Endothelial cell of umbilical vein (primary cell): Measurements from ENCODE around the gene DRD1. TPM values are rescaled to one million over a fixed set of nuclear protein-coding genes. Genes with fewer than 3 reads are reported as not detected.

Source experiments
- BruUV-seq: library from RNA; stranded (reverse); fragments of 400-500 nt; replicated peaks from 2 replicates; lab custom pipeline; 2021; lab: Mats Ljungman, UMichigan
- CTCF ChIA-PET: fragments of 300-600, 350-600 bp; sonication (Branson Sonifier 250); formaldehyde crosslinking; loops from one replicate; lab custom pipeline; 2021; ENCODE audit warnings: antibody characterized with exemption, inconsistent platforms; lab: Charles Lee
- POLR2A ChIA-PET: fragments of 300-600, 350-600 bp; sonication (Branson Sonifier 250); formaldehyde crosslinking; loops from one replicate; lab custom pipeline; 2021; ENCODE audit warnings: antibody characterized with exemption, inconsistent platforms; lab: Charles Lee
- DNase-seq: peaks from one replicate; pipeline ENCODE4 v3.0.0-alpha.2; 2011; ENCODE audit warnings: low read depth, low spot score
- FAIRE-seq: peaks from 2 replicates; lab custom pipeline; 2011; peaks lifted over from hg19 to GRCh38; lab: Jason Lieb, UNC
- H2AFZ ChIP-seq: 2 replicates; pipeline ENCODE4 v1.6.0; 2012; ENCODE audit warnings: low read depth, low read length, control low read depth, inconsistent platforms
- H3K27ac ChIP-seq: 2 replicates; pipeline ENCODE4 v1.5.1; 2011; ENCODE audit warnings: low read depth, mild to moderate bottlenecking, control low read depth, low read length, moderate library complexity; ENCODE audit not compliant: insufficient read depth
- H3K27me3 ChIP-seq, 2 experiments: 2 replicates each; pipeline versions ENCODE4 v1.6.0 to v1.6.1; 2011; ENCODE audit warnings: low read length in 2 of 2, mixed read lengths in 1 of 2; ENCODE audit not compliant: control insufficient read depth in 2 of 2, insufficient read depth in 2 of 2
- H3K36me3 ChIP-seq, 2 experiments: 2 replicates in 1 of 2; 3 replicates in 1 of 2; pipeline ENCODE4 v1.5.1; 2011; ENCODE audit warnings: low read length in 2 of 2, mild to moderate bottlenecking in 1 of 2, moderate library complexity in 1 of 2; ENCODE audit not compliant: control insufficient read depth in 2 of 2, insufficient read depth in 2 of 2; ENCODE audit errors: extremely low read depth in 1 of 2
- H3K4me1 ChIP-seq: 3 replicates; pipeline ENCODE4 v1.5.1; 2011; ENCODE audit warnings: mild to moderate bottlenecking, low read length; ENCODE audit not compliant: control insufficient read depth, insufficient read depth; ENCODE audit errors: extremely low read depth
- H3K4me2 ChIP-seq: 2 replicates; pipeline ENCODE4 v1.6.1; 2011; ENCODE audit warnings: low read length, control low read depth, mixed read lengths; ENCODE audit not compliant: insufficient read depth
- H3K4me3 ChIP-seq, 3 experiments: fragments of 200-600 bp in 1 of 3; sonication (generic), shearing (Covaris generic) in 1 of 3; replicated peaks in 1 of 3; 2 replicates each; pipeline ENCODE4 v1.5.1; 2011 to 2016; ENCODE audit warnings: control low read depth in 3 of 3, low read length in 3 of 3, mild to moderate bottlenecking in 2 of 3, inconsistent platforms in 1 of 3, low read depth in 1 of 3, moderate library complexity in 1 of 3; ENCODE audit not compliant: insufficient read depth in 1 of 3
- H3K79me2 ChIP-seq: 2 replicates; pipeline ENCODE4 v1.6.0; 2012; ENCODE audit warnings: low read length, inconsistent platforms; ENCODE audit not compliant: control insufficient read depth, insufficient read depth
- H3K9ac ChIP-seq: replicated peaks from 2 replicates; pipeline ENCODE3; 2011; ENCODE audit warnings: low read length, control low read depth; ENCODE audit not compliant: insufficient read depth; ENCODE audit errors: extremely low read depth
- H3K9me1 ChIP-seq: replicated peaks from 3 replicates; pipeline ENCODE4 v1.6.0; 2011; ENCODE audit warnings: mild to moderate bottlenecking, low read length; ENCODE audit not compliant: control insufficient read depth, insufficient read depth; ENCODE audit errors: extremely low read depth
- H3K9me3 ChIP-seq: replicated peaks from 2 replicates; pipeline ENCODE4 v1.5.1; 2012; ENCODE audit warnings: low read length, inconsistent platforms; ENCODE audit not compliant: control insufficient read depth, insufficient read depth
- H4K20me1 ChIP-seq: replicated peaks from 2 replicates; pipeline ENCODE3; 2011; ENCODE audit warnings: mild to moderate bottlenecking, low read length; ENCODE audit not compliant: control insufficient read depth, insufficient read depth; ENCODE audit errors: extremely low read depth
- CTCF ChIP-seq, 2 donors: IDR thresholded peaks; 1 replicate in 1 of 2; 2 replicates in 1 of 2; pipeline ENCODE4 v1.5.1; 2011; ENCODE audit warnings: low read length in 2 of 2, mild to moderate bottlenecking in 2 of 2, moderate library complexity in 2 of 2, control low read depth in 1 of 2, inconsistent platforms in 1 of 2, low read depth in 1 of 2; ENCODE audit not compliant: insufficient read depth in 1 of 2; ENCODE audit errors: extremely low read depth in 1 of 2
- EZH2 ChIP-seq: IDR thresholded peaks from 2 replicates; pipeline ENCODE4 v1.6.1; 2012; ENCODE audit warnings: borderline replicate concordance, low read depth, mild to moderate bottlenecking, moderate library complexity, low read length, inconsistent platforms; ENCODE audit not compliant: severe bottlenecking
- FOS ChIP-seq: IDR thresholded peaks from 2 replicates; pipeline ENCODE4 v1.6.1; 2011; ENCODE audit warnings: mild to moderate bottlenecking, low read length, moderate library complexity, borderline replicate concordance; ENCODE audit not compliant: insufficient read depth
- GATA2 ChIP-seq: IDR thresholded peaks from 2 replicates; pipeline ENCODE4 v1.7.0; 2011; ENCODE audit warnings: low read depth, mild to moderate bottlenecking, moderate library complexity, mixed read lengths, low read length; ENCODE audit not compliant: insufficient read length, insufficient read depth
- JUN ChIP-seq: IDR thresholded peaks from 2 replicates; pipeline ENCODE4 v1.6.1; 2011; ENCODE audit warnings: borderline replicate concordance, low read depth; ENCODE audit not compliant: insufficient read length, insufficient read depth
- MYC ChIP-seq: IDR thresholded peaks from one replicate; pipeline ENCODE4 v1.6.1; 2011; ENCODE audit warnings: mild to moderate bottlenecking, low read depth, low read length
- POLR2A ChIP-seq: IDR thresholded peaks from 2 replicates; pipeline ENCODE4 v1.6.1; 2012; ENCODE audit warnings: low read depth, mild to moderate bottlenecking, control low read depth, low read length
- POLR2AphosphoS5 ChIP-seq: IDR thresholded peaks from 2 replicates; pipeline ENCODE4 v1.6.1; 2012; ENCODE audit warnings: low read depth, mild to moderate bottlenecking, control low read depth, low read length, moderate library complexity; ENCODE audit not compliant: insufficient read depth
- dilution Hi-C: fragments of 300-500 bp; cut with MboI; formaldehyde crosslinking; loops from one replicate; pipeline ENCODE4 v1.15.0; 2019; ENCODE audit warnings: low sequenced_read_pairs; ENCODE audit not compliant: extremely low pct_ligation_motif_present
- intact Hi-C: fragments of 100-400 bp; cut with micrococcal nuclease; formaldehyde crosslinking; loops from one replicate; pipeline ENCODE4 v1.10.0; 2022
- polyA plus RNA-seq, 4 experiments: library from polyadenylated mRNA; depleted of rRNA in 3 of 4; stranded (reverse) in 3 of 4; unstranded in 1 of 4; fragments of >200 nt; gene quantifications; 2 replicates each; pipeline versions ENCODE4 v1.2.1 to v1.2.3, GENCODE V29; 2011 to 2012; ENCODE audit warnings: missing spikeins in 1 of 4
- total RNA-seq: library from RNA; stranded (reverse); gene quantifications from 2 replicates; pipeline ENCODE4 v1.2.3, GENCODE V29; 2021
- TF ChIP-seq, protein P1 (sequence below): IDR thresholded peaks from 2 replicates; pipeline ENCODE4 v1.6.1; 2011; ENCODE audit not compliant: insufficient read depth, insufficient read length

The DRD1 gene
- total and polyA plus RNA-seq, 2 donors (not counting 3 experiments of a cell fraction or from before 2014, with no cell fraction given): not detected

- H3K79me2 ChIP-seq: no peaks in the 10 kb centered on the region
- DNase-seq (no peak), FAIRE-seq (no peak)
- H3K9me1 ChIP-seq: no peaks in the 10 kb centered on the region
- dilution Hi-C loops (no loop called here), intact Hi-C loops (no loop called here)
- no peaks in the 10 kb centered on the region for H3K9me3 ChIP-seq
- ChIA-PET POLR2A (no interaction called here), CTCF (interaction anchor here (1.0 kb wide), 1 partner anchor 13 kb away, joined by 3 read pairs; no protein-coding TSS in a partner anchor)
- H3K4me2 ChIP-seq: no peak overlapping the region
- H2AFZ ChIP-seq: no peak overlapping the region
- TF ChIP-seq FOS (no peak), POLR2A (no peak), MYC (no peak), GATA2 (no peak), POLR2AphosphoS5 (no peak), EZH2 (no peak), CTCF (IDR thresholded peaks at IDR 0.05; ENCODE audit: extremely low read depth in 1 of 2, insufficient read depth in 1 of 2, low read depth in 1 of 2, low read length in 2 of 2) (no peak), JUN (no peak)
- TF ChIP-seq, protein P1, sequence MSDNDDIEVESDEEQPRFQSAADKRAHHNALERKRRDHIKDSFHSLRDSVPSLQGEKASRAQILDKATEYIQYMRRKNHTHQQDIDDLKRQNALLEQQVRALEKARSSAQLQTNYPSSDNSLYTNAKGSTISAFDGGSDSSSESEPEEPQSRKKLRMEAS: no peak
- no peaks in the 10 kb centered on the region for H3K27me3 ChIP-seq
- no peak overlapping the region for H3K9ac ChIP-seq
- no peaks in the 10 kb centered on the region for H3K4me1 ChIP-seq
- no peaks in the 10 kb centered on the region for H4K20me1 ChIP-seq
- H3K36me3 ChIP-seq: no peaks in the 10 kb centered on the region
- no peak overlapping the region for H3K4me3 ChIP-seq
- no peak overlapping the region for H3K27ac ChIP-seq
- BruUV-seq: no TSS peak
Measured at GRCh38 chr5:175461370-175461769, 17.4 kb upstream of the DRD1 start.
